ENCODE results near the gene SLC35D1.

DNA sequence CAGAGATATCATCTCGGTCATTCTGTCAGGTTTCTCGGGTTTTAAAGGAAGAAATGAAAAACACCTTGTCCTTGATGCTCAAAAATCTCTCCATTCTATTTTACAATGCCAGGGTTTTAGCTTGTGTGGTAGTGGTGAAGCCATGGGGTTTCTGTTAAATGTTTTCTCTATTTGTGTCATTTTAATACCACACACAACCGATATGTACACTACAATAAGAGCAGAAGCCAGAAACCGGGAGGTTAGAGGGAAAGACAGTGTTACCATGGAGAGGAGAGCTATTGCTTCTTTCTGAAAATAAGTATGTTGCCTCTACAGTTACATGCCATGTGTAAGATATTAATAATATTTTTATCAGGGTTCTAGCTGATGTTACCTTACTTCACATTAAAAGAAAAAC lies 2.8 kb downstream of the SLC35D1 start:
- TF ChIP-seq SUZ12 (IDR thresholded peaks at IDR 0.05; ENCODE audit: extremely low read depth, insufficient read depth, insufficient read length) = no peak
- no peak for TF ChIP-seq ZNF274 (IDR thresholded peaks at IDR 0.05; ENCODE audit: low read depth, low read length)
- TF ChIP-seq YY1 (IDR thresholded peaks at IDR 0.05; ENCODE audit: insufficient read depth, insufficient read length) = no peak
